IMR-90 (cell line): ENCODE data around the gene CLIC5. TPM values are rescaled to one million over a fixed set of nuclear protein-coding genes. Genes with fewer than 3 reads are reported as not detected.

Experiments
- ATAC-seq: fragments of 200-7000 bp; cut with Tn5 transposase; 2 replicates; pipeline ENCODE4 v1.9.1; 2020; ENCODE audit warnings: low read depth, mild to moderate bottlenecking, moderate library complexity
- BruUV-seq: library from RNA; stranded (reverse); fragments of 400-500 nt; replicated peaks from 2 replicates; lab custom pipeline; 2021; lab: Mats Ljungman, UMichigan
- CTCF ChIA-PET: fragments of 300-600 bp; formaldehyde crosslinking; extraction: SDS; loops from one replicate; lab custom pipeline; 2021; ENCODE audit warnings: antibody characterized with exemption; lab: Yijun Ruan, JAX
- POLR2A ChIA-PET: fragments of 300-600 bp; sonication (Branson Sonifier 250); formaldehyde crosslinking; loops from one replicate; lab custom pipeline; 2022; ENCODE audit warnings: antibody characterized with exemption; ENCODE audit not compliant: unreplicated experiment; lab: Charles Lee
- DNase-seq: peaks from one replicate; pipeline ENCODE4 v3.0.0; 2013
- H2AFZ ChIP-seq: replicated peaks from 2 replicates; pipeline ENCODE3; 2013; ENCODE audit warnings: low read length, mild to moderate bottlenecking; ENCODE audit not compliant: poor library complexity
- H2AK5ac ChIP-seq: 2 replicates; pipeline ENCODE4 v1.6.1; 2013; ENCODE audit warnings: low read depth, low read length, inconsistent platforms
- H2AK9ac ChIP-seq: replicated peaks from 2 replicates; pipeline ENCODE3; 2013; ENCODE audit warnings: mild to moderate bottlenecking, low read depth, low read length, moderate library complexity; ENCODE audit not compliant: poor library complexity
- H2BK120ac ChIP-seq: 2 replicates; pipeline ENCODE4 v1.6.1; 2013; ENCODE audit warnings: low read depth, low read length, inconsistent platforms
- H2BK15ac ChIP-seq: 3 replicates; pipeline ENCODE4 v1.6.1; 2013; ENCODE audit warnings: low read depth, low read length, inconsistent platforms
- H2BK20ac ChIP-seq: 2 replicates; pipeline ENCODE4 v1.6.1; 2013; ENCODE audit warnings: low read depth, mild to moderate bottlenecking, inconsistent platforms, low read length, moderate library complexity
- H2BK5ac ChIP-seq: 2 replicates; pipeline ENCODE4 v1.6.1; 2013; ENCODE audit warnings: mild to moderate bottlenecking, low read depth, low read length, inconsistent platforms; ENCODE audit not compliant: poor library complexity, severe bottlenecking
- H3K14ac ChIP-seq: replicated peaks from 2 replicates; pipeline ENCODE4 v1.6.1; 2013; ENCODE audit warnings: low read depth, low read length, inconsistent platforms
- H3K18ac ChIP-seq: 2 replicates; pipeline ENCODE4 v1.6.1; 2013; ENCODE audit warnings: low read depth, low read length, control low read depth
- H3K23ac ChIP-seq: 2 replicates; pipeline ENCODE4 v1.6.1; 2013; ENCODE audit warnings: low read depth, low read length, inconsistent platforms
- H3K27ac ChIP-seq: 2 replicates; pipeline ENCODE4 v1.5.1; 2013; ENCODE audit warnings: mild to moderate bottlenecking, control low read depth, low read length; ENCODE audit not compliant: insufficient read depth
- H3K27me3 ChIP-seq: 2 replicates; pipeline ENCODE4 v1.6.1; 2013; ENCODE audit warnings: low read length; ENCODE audit not compliant: control insufficient read depth, insufficient read depth
- H3K36me3 ChIP-seq: 2 replicates; pipeline ENCODE4 v1.6.1; 2013; ENCODE audit warnings: low read length, mixed read lengths; ENCODE audit not compliant: control insufficient read depth, insufficient read depth
- H3K4ac ChIP-seq: 2 replicates; pipeline ENCODE4 v1.6.1; 2013; ENCODE audit warnings: low read depth, low read length, inconsistent platforms
- H3K4me1 ChIP-seq: 2 replicates; pipeline ENCODE4 v1.6.1; 2013; ENCODE audit warnings: low read length, mixed read lengths; ENCODE audit not compliant: control insufficient read depth, insufficient read depth
- H3K4me2 ChIP-seq: 2 replicates; pipeline ENCODE4 v1.6.1; 2013; ENCODE audit warnings: low read depth, mild to moderate bottlenecking, control low read depth, low read length, moderate library complexity
- H3K4me3 ChIP-seq: 2 replicates; pipeline ENCODE4 v1.5.1; 2013; ENCODE audit warnings: low read depth, mild to moderate bottlenecking, control low read depth, low read length, moderate library complexity; ENCODE audit not compliant: insufficient read depth
- H3K56ac ChIP-seq: 2 replicates; pipeline ENCODE4 v1.6.1; 2013; ENCODE audit warnings: low read length, inconsistent platforms; ENCODE audit not compliant: insufficient read depth; ENCODE audit errors: extremely low read depth
- H3K79me1 ChIP-seq, 2 experiments: 2 replicates each; pipeline ENCODE4 v1.6.1; 2013; ENCODE audit warnings: low read length in 2 of 2, inconsistent platforms in 1 of 2, low read depth in 1 of 2
- H3K9ac ChIP-seq: 2 replicates; pipeline ENCODE4 v1.6.1; 2013; ENCODE audit warnings: low read depth, low read length, control low read depth
- H3K9me1 ChIP-seq: 2 replicates; pipeline ENCODE4 v1.6.1; 2013; ENCODE audit warnings: low read length, inconsistent platforms; ENCODE audit not compliant: insufficient read depth
- H3K9me3 ChIP-seq: 2 replicates; pipeline ENCODE4 v1.6.1; 2013; ENCODE audit warnings: low read length; ENCODE audit not compliant: control insufficient read depth, insufficient read depth
- H4K20me1 ChIP-seq: 2 replicates; pipeline ENCODE4 v1.6.1; 2013; ENCODE audit warnings: low read length, inconsistent platforms; ENCODE audit not compliant: insufficient read depth
- H4K5ac ChIP-seq: 2 replicates; pipeline ENCODE4 v1.6.1; 2013; ENCODE audit warnings: mild to moderate bottlenecking, low read depth, low read length, control low read depth
- H4K8ac ChIP-seq, 2 experiments: 2 replicates each; pipeline ENCODE4 v1.6.1; 2013; ENCODE audit warnings: low read depth in 2 of 2, low read length in 2 of 2, control low read depth in 1 of 2, inconsistent platforms in 1 of 2
- H4K91ac ChIP-seq: 2 replicates; pipeline ENCODE4 v1.6.1; 2013; ENCODE audit warnings: low read depth, low read length, inconsistent platforms; ENCODE audit not compliant: insufficient read depth
- RCOR1 ChIP-seq: IDR thresholded peaks from 2 replicates; pipeline ENCODE4 v1.6.1; 2012; ENCODE audit warnings: mild to moderate bottlenecking, low read length, improper control_type of control experiment; ENCODE audit not compliant: insufficient replicate concordance
- WGBS, 2 experiments: methylation state at CpG; one replicate each; pipeline versions ENCODE4 v1.1.5 to v1.1.7; 2013; ENCODE audit warnings: missing lambda C conversion rate in 2 of 2; ENCODE audit not compliant: insufficient read length in 1 of 2; ENCODE audit errors: extremely low coverage in 2 of 2; 5-methylcytosine and 5-hydroxymethylcytosine counted together
- dilution Hi-C: fragments of 300-500 bp; cut with HindIII; formaldehyde crosslinking; loops from one replicate; pipeline ENCODE4 v1.14.3; 2018; ENCODE audit warnings: low sequenced_read_pairs; ENCODE audit not compliant: unreplicated experiment
- in situ Hi-C: fragments of 300-500 bp; cut with MboI; formaldehyde crosslinking; loops from 3 replicates; pipeline ENCODE4 v1.14.3; 2019; ENCODE audit warnings: low sequenced_read_pairs, inconsistent platforms, mixed read lengths
- intact Hi-C: fragments of 100-400 bp; cut with micrococcal nuclease; formaldehyde crosslinking; loops from 2 replicates; pipeline ENCODE4 v1.10.0; 2022
- polyA plus RNA-seq, 3 experiments: library from polyadenylated mRNA; depleted of rRNA; stranded (reverse); fragments of >200 nt; gene quantifications; 2 replicates each; pipeline ENCODE4 v1.2.3, GENCODE V29; 2012; ENCODE audit warnings: low replicate concordance in 1 of 3
- total RNA-seq: library from RNA; depleted of rRNA; stranded (reverse); fragments of >200 nt; gene quantifications from 2 replicates; pipeline ENCODE4 v1.2.3, GENCODE V29; 2012

Gene CLIC5
- total and polyA plus RNA-seq, 2 of the 4 experiments (the other 2 are of a cell fraction), result not detected

GRCh38 chr6:45844986-45845385 is 170.7 kb downstream of the CLIC5 start:
- Histone ChIP-seq H3K4me3 (no peak overlapping the region), H3K18ac (no peak overlapping the region), H3K9ac (no peak overlapping the region), H3K4me1 (no peaks in the 10 kb centered on the region), H3K23ac (no peak overlapping the region), H3K9me1 (no peaks in the 10 kb centered on the region), H3K14ac (no peak overlapping the region), H3K56ac (no peak overlapping the region), H2BK15ac (no peak overlapping the region), H2BK20ac (no peak overlapping the region), H3K4ac (no peak overlapping the region), H3K79me1 (no peaks in the 10 kb centered on the region), H3K36me3 (no peaks in the 10 kb centered on the region), H3K4me2 (no peak overlapping the region), H2BK120ac (no peak overlapping the region), H2AK9ac (no peak overlapping the region), H3K27me3 (peaks cover 2% of the 10 kb centered on the region), H3K27ac (no peak overlapping the region), H2AK5ac (no peak overlapping the region), H4K20me1 (no peaks in the 10 kb centered on the region), H4K91ac (no peak overlapping the region), H4K8ac (no peak overlapping the region), H4K5ac (no peak overlapping the region), H3K9me3 (no peaks in the 10 kb centered on the region), H2AFZ (no peak overlapping the region), H2BK5ac (no peak overlapping the region)
- POLR2A ChIA-PET, result no interaction called here
- no peak for TF ChIP-seq RCOR1
- BruUV-seq, result no TSS peak
- intact Hi-C loops (no loop called here), dilution Hi-C loops (no loop called here), in situ Hi-C loops (no loop called here)
- ATAC-seq (no peak), DNase-seq (no peak)
- CTCF ChIA-PET, result no interaction called here
- WGBS, 2 experiments, result no CpG with 5 or more reads among the region's 8 CpGs
